Measurements from ENCODE around the gene RNF183. TPM values are rescaled to one million over a fixed set of nuclear protein-coding genes. Genes with fewer than 3 reads are reported as not detected.

RNF183 gene
- polyA plus RNA-seq, 3 donors: not detected

GRCh38 chr9:113293285-113293878, 9.8 kb downstream of the RNF183 start:
- no peak overlapping the region for H3K27ac ChIP-seq (ENCODE audit: low read depth in 1 of 2, low read length in 2 of 2)
- H3K4me1 Mint-ChIP-seq: no peaks in the 10 kb centered on the region
- H3K27ac Mint-ChIP-seq: peak overlapping the region in 1 of 7 donors; percentile 33
- H3K9ac ChIP-seq (ENCODE audit: insufficient read depth, low read length, poor library complexity, severe bottlenecking): no peak overlapping the region
- no peak overlapping the region for H3K4me3 ChIP-seq (replicated peaks in 1 of 3; ENCODE audit: low read depth in 2 of 3, low read length in 3 of 3)
- H4K20me1 ChIP-seq (ENCODE audit: insufficient read depth, low read length): no peaks in the 10 kb centered on the region
- no peaks in the 10 kb centered on the region for H3K4me1 ChIP-seq (ENCODE audit: control insufficient read depth in 1 of 2, insufficient read depth in 2 of 2, low read length in 2 of 2)
- H2AFZ ChIP-seq (ENCODE audit: insufficient read depth, low read depth, low read length, poor library complexity, severe bottlenecking): no peak overlapping the region
- H3K9me3 ChIP-seq (replicated peaks in 1 of 2; ENCODE audit: control insufficient read depth in 1 of 2, insufficient read depth in 1 of 2, low read length in 2 of 2): no peaks in the 10 kb centered on the region
- H3K79me2 ChIP-seq (ENCODE audit: insufficient read depth, low read length): no peaks in the 10 kb centered on the region
- DNase-seq: no peak
- no peak for TF ChIP-seq CTCF (IDR thresholded peaks at IDR 0.05)
- no peaks in the 10 kb centered on the region for H3K27me3 ChIP-seq (ENCODE audit: control insufficient read depth in 2 of 2, insufficient read depth in 2 of 2, low read length in 2 of 2)
- no peak overlapping the region for H3K4me2 ChIP-seq (replicated peaks; ENCODE audit: extremely low read depth, low read length, poor library complexity, severe bottlenecking)
- no peaks in the 10 kb centered on the region for H3K9me3 Mint-ChIP-seq
- intact Hi-C loops (cut with micrococcal nuclease): no loop called here
- peaks cover 48 to 53% of the 10 kb centered on the region in 2 donors for H3K36me3 Mint-ChIP-seq
- peaks cover 0 to 3% (median 2%) of the 10 kb centered on the region in 3 donors for H3K27me3 Mint-ChIP-seq (ENCODE audit: low read depth in 3 of 3)
- H3K36me3 ChIP-seq (replicated peaks in 1 of 2; ENCODE audit: control insufficient read depth in 1 of 2, insufficient read depth in 2 of 2, low read length in 2 of 2): peaks cover 56 to 58% of the 10 kb centered on the region in 2 donors
- 86% methylated on average over 2 of the region's 7 CpGs for WGBS (ENCODE audit: insufficient coverage)
- H3K4me3 Mint-ChIP-seq: no peak overlapping the region

GRCh38 chr9:113290052-113290607, 13.0 kb downstream of the RNF183 start:
- H3K27me3 ChIP-seq (ENCODE audit: control insufficient read depth in 2 of 2, insufficient read depth in 2 of 2, low read length in 2 of 2): no peaks in the 10 kb centered on the region
- H3K9ac ChIP-seq (ENCODE audit: insufficient read depth, low read length, poor library complexity, severe bottlenecking): no peak overlapping the region
- TF ChIP-seq CTCF (IDR thresholded peaks at IDR 0.05): no peak
- 100% methylated on average over 2 of the region's 6 CpGs for WGBS (ENCODE audit: insufficient coverage)
- DNase-seq: no peak
- peaks cover 85 to 90% of the 10 kb centered on the region in 2 donors for H3K36me3 ChIP-seq (replicated peaks in 1 of 2; ENCODE audit: control insufficient read depth in 1 of 2, insufficient read depth in 2 of 2, low read length in 2 of 2)
- H2AFZ ChIP-seq (ENCODE audit: insufficient read depth, low read depth, low read length, poor library complexity, severe bottlenecking): no peak overlapping the region
- no peaks in the 10 kb centered on the region for H3K79me2 ChIP-seq (ENCODE audit: insufficient read depth, low read length)
- no peaks in the 10 kb centered on the region for H3K4me1 ChIP-seq (ENCODE audit: control insufficient read depth in 1 of 2, insufficient read depth in 2 of 2, low read length in 2 of 2)
- Mint-ChIP-seq H3K36me3 (peaks cover 71 to 76% of the 10 kb centered on the region in 2 donors), H3K9me3 (no peaks in the 10 kb centered on the region), H3K4me1 (no peaks in the 10 kb centered on the region), H3K27me3 (ENCODE audit: low read depth in 3 of 3) (peaks cover 0 to 1% (median 0%) of the 10 kb centered on the region in 3 donors), H3K4me3 (no peak overlapping the region), H3K27ac (peak overlapping the region in 2 of 7 donors; percentile 47 to 67)
- H3K4me2 ChIP-seq (replicated peaks; ENCODE audit: extremely low read depth, low read length, poor library complexity, severe bottlenecking): no peak overlapping the region
- H3K9me3 ChIP-seq (replicated peaks in 1 of 2; ENCODE audit: control insufficient read depth in 1 of 2, insufficient read depth in 1 of 2, low read length in 2 of 2): no peaks in the 10 kb centered on the region
- H3K27ac ChIP-seq (ENCODE audit: low read depth in 1 of 2, low read length in 2 of 2): peak overlapping the region in 1 of 2 donors; percentile 20
- intact Hi-C loops (cut with micrococcal nuclease): no loop called here
- H4K20me1 ChIP-seq (ENCODE audit: insufficient read depth, low read length): no peaks in the 10 kb centered on the region
- H3K4me3 ChIP-seq (replicated peaks in 1 of 3; ENCODE audit: low read depth in 2 of 3, low read length in 3 of 3): no peak overlapping the region
